Heart left ventricle (tissue), 16 donors: ENCODE data around the gene EFEMP2. TPM values are rescaled to one million over a fixed set of nuclear protein-coding genes. Genes with fewer than 3 reads are reported as not detected.

Source experiments
- ATAC-seq, 4 donors: fragments of 200-7000 bp; cut with Tn5 transposase; one replicate each; pipeline ENCODE4 v1.9.1; 2020 to 2022; ENCODE audit warnings: moderate library complexity in 4 of 4, mild to moderate bottlenecking in 3 of 4, moderate number of reproducible peaks in 1 of 4
- DNase-seq, 5 donors: peaks; one replicate each; pipeline ENCODE4 v3.0.0-alpha.2; 2020
- H3K27ac ChIP-seq, 12 donors: fragments of 200-600 bp; sonication (generic) in 4 of 12; one replicate each; pipeline versions ENCODE4 v1.5.0 to v1.8.0; 2016 to 2022; ENCODE audit warnings: mild to moderate bottlenecking in 2 of 12
- H3K27me3 ChIP-seq, 9 donors: fragments of 200-600 bp; sonication (generic) in 2 of 9; one replicate each; pipeline versions ENCODE4 v1.5.1 to v1.8.0; 2016 to 2022; ENCODE audit warnings: mild to moderate bottlenecking in 3 of 9
- H3K36me3 ChIP-seq, 9 donors: fragments of 200-600 bp; sonication (generic) in 2 of 9; one replicate each; pipeline versions ENCODE4 v1.5.0 to v1.8.0; 2018 to 2022; ENCODE audit warnings: mild to moderate bottlenecking in 2 of 9
- H3K4me1 ChIP-seq, 12 donors: fragments of 200-600 bp; sonication (generic) in 4 of 12; one replicate each; pipeline versions ENCODE4 v1.5.0 to v1.8.0; 2016 to 2022; ENCODE audit warnings: mild to moderate bottlenecking in 3 of 12
- H3K4me3 ChIP-seq, 12 donors: fragments of 200-600 bp; sonication (generic) in 4 of 12; one replicate each; pipeline versions ENCODE4 v1.5.0 to v1.8.0; 2017 to 2022; ENCODE audit warnings: mild to moderate bottlenecking in 9 of 12, moderate library complexity in 4 of 12
- H3K9me3 ChIP-seq, 12 donors: fragments of 200-600 bp; sonication (generic) in 4 of 12; one replicate each; pipeline versions ENCODE4 v1.5.0 to v1.8.0; 2016 to 2022; ENCODE audit warnings: mild to moderate bottlenecking in 1 of 12
- CTCF ChIP-seq, 12 donors: fragments of 200-600 bp; sonication (generic) in 4 of 12; IDR thresholded peaks; one replicate each; pipeline versions ENCODE4 v1.5.0 to v1.8.0; 2018 to 2022; ENCODE audit warnings: antibody characterized with exemption in 12 of 12, mild to moderate bottlenecking in 5 of 12
- POLR2A ChIP-seq, 2 donors: fragments of 450-650 bp; IDR thresholded peaks; one replicate each; pipeline ENCODE4 v1.6.1; 2017; ENCODE audit warnings: antibody characterized with exemption in 2 of 2, mild to moderate bottlenecking in 2 of 2, moderate library complexity in 2 of 2
- WGBS, 4 donors: extraction: QIAGEN DNeasy Blood & Tissue Kit in 2 of 4; methylation state at CpG; one replicate each; pipeline versions ENCODE4 v1.1.5 to v1.1.7; 2013 to 2018; 5-methylcytosine and 5-hydroxymethylcytosine counted together
- intact Hi-C, 10 donors: fragments of 100-400 bp; cut with DNase I; formaldehyde crosslinking; loops; one replicate each; pipeline versions ENCODE4 v1.11.1 to v1.14.2; 2022
- polyA plus RNA-seq, 2 donors: library from polyadenylated mRNA; stranded (reverse); fragments of 200-250 nt; gene quantifications; one replicate each; pipeline ENCODE4 v1.2.3, GENCODE V29; 2013
- total RNA-seq, 9 donors: library from RNA; depleted of rRNA in 2 of 9; stranded (reverse); fragments of >200 nt in 2 of 9; fragmentation: NEBNext Ultra II Directional in 3 of 9; extraction: Animal tissue kit (Norgen Biotek cat#: 25700) in 3 of 9; gene quantifications; one replicate each; pipeline versions ENCODE4 v1.1.0 to v1.2.4, GENCODE V29; 2016 to 2023
- donor health status: ischemic (EF 13 %, LVEDD 7.1; RV severe dilation, severe dysfunction).
- donor health status: healthy with polysubstance abuse.
- donor health status: DM: no; HTN: yes; CAD: no.
- donor health status: DM: no; HTN: no; CAD: no.
- donor health status: ischemic (EF 25% LVEDD 6.9; RV normal size, moderate dysfunction).
- donor health status: ischemic (EF 25% LVEDD 5.7; RV mildly dilated, moderate dysfunction).
- donor health status: healthy.
- donor health status: DM: yes; HTN: yes; CAD: no.
- donor health status: ischemic (EF 35%, LVEDD 5.7; RV mildly dilated, moderate dysfunction).
- donor health status: nonischemic (EF 11% LVEDD 7.7; RV severe dilation, severe dysfunction).
- donor health status: DM: yes; HTN: yes; CAD: no.
- donor health status: PGD.
- donor health status: ischemic (EF 29% LVEDD 5.4; RV normal size, mild dysfunction).
- donor health status: nonischemic (EF 23%, LVEDD 6.1; RV moderate dilation, normal function).

EFEMP2 gene
- total and polyA plus RNA-seq, 11 donors, result 43.6 to 123 (median 88.4) TPM

DNA sequence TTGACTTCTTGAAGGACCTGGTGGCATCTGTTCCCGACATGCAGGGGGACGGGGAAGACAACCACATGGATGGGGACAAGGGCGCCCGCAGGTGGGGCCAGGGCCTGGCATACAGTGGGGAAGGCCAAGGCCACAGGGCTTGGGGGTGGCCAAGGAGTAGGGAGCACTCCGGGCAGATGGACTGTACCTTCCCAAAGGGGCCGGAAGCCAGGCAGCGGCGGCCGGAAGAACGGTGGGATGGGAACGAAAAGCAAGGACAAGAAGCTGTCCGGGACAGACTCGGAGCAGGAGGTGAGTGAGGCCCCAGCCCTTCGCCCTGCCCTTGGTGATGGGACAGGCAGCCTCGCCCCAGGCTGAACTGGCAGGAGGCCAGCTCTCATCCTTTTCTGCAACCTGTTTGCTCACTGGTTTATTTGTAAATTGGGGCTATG lies 47.8 kb upstream of the EFEMP2 start:
- Histone ChIP-seq H3K9me3 (no peaks in the 10 kb centered on the region), H3K27ac (peak overlapping the region in 7 of 12 donors; percentile 89 to 98 (median 93)), H3K4me3 (peak overlapping the region; percentile 85 to 100 (median 95)), H3K36me3 (peaks cover 0 to 29% (median 17%) of the 10 kb centered on the region in 9 donors), H3K27me3 (no peaks in the 10 kb centered on the region), H3K4me1 (peaks cover 16 to 46% (median 40%) of the 10 kb centered on the region in 12 donors)
- peak in 1 of 5 donors; percentile 13 for DNase-seq
- TF ChIP-seq POLR2A (IDR thresholded peaks at IDR 0.05) (no peak), CTCF (IDR thresholded peaks at IDR 0.05) (no peak)
- WGBS, 4 donors, result 54 to 72% (median 64%) methylated on average over 11 to 15 of the region's 15 CpGs
- intact Hi-C loops, result loop anchor here in 5 of 10 donors (5.0 kb wide), 3 partner anchors 37 to 42 kb away; partner anchors contain the start of gene SART1 (in 2 of the 5)
- no peak for ATAC-seq

GRCh38 chr11:65919573-65920371 lies 47.2 kb upstream of the EFEMP2 start:
- H3K4me3 ChIP-seq, result peak overlapping the region; percentile 85 to 100 (median 95)
- no peak for TF ChIP-seq CTCF (IDR thresholded peaks at IDR 0.05)
- no peak for TF ChIP-seq POLR2A (IDR thresholded peaks at IDR 0.05)
- ATAC-seq (peak in 3 of 4 donors; percentile 0 to 38 (median 36)), DNase-seq (peak in 2 of 5 donors; percentile 62 to 64)
- 1 to 2% (median 1%) methylated on average over 20 to 60 of the region's 60 CpGs for WGBS, 4 donors
- H3K4me1 ChIP-seq, result peaks cover 16 to 52% (median 46%) of the 10 kb centered on the region in 12 donors
- no peaks in the 10 kb centered on the region for H3K27me3 ChIP-seq
- H3K9me3 ChIP-seq, result no peaks in the 10 kb centered on the region
- intact Hi-C loops, result loop anchor here in 9 of 10 donors (1.0 to 5.0 kb wide), 8 partner anchors 29 to 256 kb away; partner anchors contain the start of genes SART1 (in 4 of the 9), FIBP (in 3 of the 9), CCDC85B (in 1 of the 9) and MUS81 (in 1 of the 9)
- H3K27ac ChIP-seq, result peak overlapping the region; percentile 75 to 98 (median 92)
- H3K36me3 ChIP-seq, result peaks cover 0 to 29% (median 17%) of the 10 kb centered on the region in 9 donors

- H3K27ac ChIP-seq, result peak within 1 kb of the TSS; percentile 95 to 100 (median 97)
- peak within 1 kb of the TSS; percentile 85 to 100 (median 96) for H3K4me3 ChIP-seq
- peak; percentile 99 to 100 (median 99) for DNase-seq
- ATAC-seq, result peak; percentile 92 to 96 (median 94)
- H3K9me3 ChIP-seq, result no peaks in the 10 kb centered on the region
- H3K27me3 ChIP-seq, result no peaks in the 10 kb centered on the region
- peaks cover 0 to 29% (median 17%) of the 10 kb centered on the region in 9 donors for H3K36me3 ChIP-seq
- intact Hi-C loops, result loop anchor here in 5 of 10 donors (1.0 to 5.0 kb wide), 6 partner anchors 28 to 256 kb away; partner anchors contain the start of genes FIBP (in 3 of the 5), SART1 (in 2 of the 5), CCDC85B (in 1 of the 5) and MUS81 (in 1 of the 5)
- 0 to 1% (median 0%) methylated on average over 3 to 59 of the region's 59 CpGs for WGBS, 4 donors
- H3K4me1 ChIP-seq, result peaks cover 16 to 56% (median 48%) of the 10 kb centered on the region in 12 donors
- TF ChIP-seq CTCF (IDR thresholded peaks at IDR 0.05), result peak in 2 of 12 donors; percentile 15 to 25
- TF ChIP-seq POLR2A (IDR thresholded peaks at IDR 0.05), result peak; percentile 38 to 79
These were observed 46.6 kb upstream of the EFEMP2 start, which contains the start of gene DRAP1 for GRCh38 chr11:65919141-65919572. DRAP1 (plus strand) TSS chr11:65919426; CDS start chr11:65919502, 76 bp downstream.
